A172 (cell line): Measurements from ENCODE around the gene ASB5. TPM values are rescaled to one million over a fixed set of nuclear protein-coding genes. Genes with fewer than 3 reads are reported as not detected.

Experiments
- total RNA-seq: library from RNA; depleted of rRNA; stranded (reverse); fragments of >200 nt; shearing (Covaris generic); gene quantifications from 2 replicates; pipeline ENCODE4 v1.2.3, GENCODE V29; 2014; rRNA removed

Gene ASB5
- total RNA-seq, 1 experiment from 2014 or later: 0.19 TPM

Other genes starting within 250 kb of the ASB5 start
- gene WDR17, start 203.4 kb downstream of the ASB5 start, total RNA-seq: 2.5 and 3.3 TPM in 2 replicates
- gene SPATA4, start 73.6 kb downstream of the ASB5 start, total RNA-seq: 0.19 TPM in 1 of 2 replicates, not detected in the other
- 52.4 and 69.4 TPM in 2 replicates for gene SPCS3, start 50.7 kb upstream of the ASB5 start, total RNA-seq